Heart right ventricle (tissue), 16 donors: ENCODE data around the gene RBSN. TPM values are rescaled to one million over a fixed set of nuclear protein-coding genes. Genes with fewer than 3 reads are reported as not detected.

Experiments
- ATAC-seq, 8 donors: fragments of 200-7000 bp; cut with Tn5 transposase; one replicate each; pipeline ENCODE4 v1.9.1; 2020; ENCODE audit warnings: mild to moderate bottlenecking in 8 of 8, moderate library complexity in 8 of 8, moderate number of reproducible peaks in 1 of 8
- DNase-seq, 2 donors: peaks; one replicate each; pipeline ENCODE4 v3.0.0-alpha.2; 2020
- H3K27ac ChIP-seq, 10 donors: fragments of 200-600 bp; sonication (generic) in 2 of 10; one replicate each; pipeline versions ENCODE4 v1.5.0 to v1.8.0; 2020 to 2022; ENCODE audit warnings: mild to moderate bottlenecking in 3 of 10
- H3K27me3 ChIP-seq, 7 donors: fragments of 200-600 bp; one replicate each; pipeline ENCODE4 v1.8.0; 2021 to 2022; ENCODE audit warnings: mild to moderate bottlenecking in 2 of 7
- H3K36me3 ChIP-seq, 9 donors: fragments of 200-600 bp; sonication (generic) in 1 of 9; one replicate each; pipeline versions ENCODE4 v1.5.0 to v1.8.0; 2020 to 2022; ENCODE audit warnings: mild to moderate bottlenecking in 2 of 9
- H3K4me1 ChIP-seq, 9 donors: fragments of 200-600 bp; sonication (generic) in 1 of 9; one replicate each; pipeline versions ENCODE4 v1.5.0 to v1.8.0; 2020 to 2022; ENCODE audit warnings: mild to moderate bottlenecking in 4 of 9
- H3K4me3 ChIP-seq, 10 donors: fragments of 200-600 bp; sonication (generic) in 2 of 10; one replicate each; pipeline versions ENCODE4 v1.5.0 to v1.8.0; 2020 to 2022; ENCODE audit warnings: mild to moderate bottlenecking in 7 of 10, moderate library complexity in 2 of 10
- H3K9me3 ChIP-seq, 11 donors: fragments of 200-600 bp in 10 of 11; sonication (generic) in 2 of 11; one replicate each; pipeline versions ENCODE4 v1.5.0 to v1.8.0; 2013 to 2022; ENCODE audit warnings: mild to moderate bottlenecking in 2 of 11, control low read depth in 1 of 11, moderate library complexity in 1 of 11
- CTCF ChIP-seq, 9 donors: fragments of 200-600 bp; sonication (generic) in 2 of 9; IDR thresholded peaks; one replicate each; pipeline versions ENCODE4 v1.5.0 to v1.8.0; 2021 to 2022; ENCODE audit warnings: antibody characterized with exemption in 9 of 9, mild to moderate bottlenecking in 5 of 9, moderate library complexity in 1 of 9
- WGBS, 2 donors: extraction: QIAGEN DNeasy Blood & Tissue Kit; methylation state at CpG; one replicate each; pipeline ENCODE4 v1.1.7; 2013; ENCODE audit warnings: inconsistent platforms in 1 of 2; 5-methylcytosine and 5-hydroxymethylcytosine counted together
- intact Hi-C, 10 donors: fragments of 100-400 bp; cut with DNase I; formaldehyde crosslinking; loops; one replicate each; pipeline versions ENCODE4 v1.11.1 to v1.14.2; 2022
- polyA plus RNA-seq, 2 donors: library from polyadenylated mRNA; stranded (reverse); fragments of 200-250 nt; gene quantifications; one replicate each; pipeline ENCODE4 v1.2.3, GENCODE V29; 2013
- total RNA-seq, 10 donors: library from RNA; stranded (reverse); fragmentation: NEBNext Ultra II Directional in 3 of 10; extraction: Animal tissue kit (Norgen Biotek cat#: 25700) in 3 of 10; gene quantifications; one replicate each; pipeline versions ENCODE4 v1.2.1 to v1.2.4, GENCODE V29; 2021 to 2023
- donor health status: Arrhythmogenic right ventricular cardiomyopathy.
- donor health status: ischemic (EF 13 %, LVEDD 7.1; RV severe dilation, severe dysfunction).
- donor health status: healthy with polysubstance abuse.
- donor health status: DM: no; HTN: yes; CAD: no.
- donor health status: DM: no; HTN: no; CAD: no.
- donor health status: ischemic (EF 25% LVEDD 6.9; RV normal size, moderate dysfunction).
- donor health status: ischemic (EF 25% LVEDD 5.7; RV mildly dilated, moderate dysfunction).
- donor health status: healthy.
- donor health status: DM: yes; HTN: yes; CAD: no.
- donor health status: Ischemic cardiomyopathy.
- donor health status: ischemic (EF 35%, LVEDD 5.7; RV mildly dilated, moderate dysfunction).
- donor health status: nonischemic (EF 11% LVEDD 7.7; RV severe dilation, severe dysfunction).
- donor health status: DM: yes; HTN: yes; CAD: no.
- donor health status: PGD.
- donor health status: ischemic (EF 29% LVEDD 5.4; RV normal size, mild dysfunction).
- donor health status: nonischemic (EF 23%, LVEDD 6.1; RV moderate dilation, normal function).

RBSN gene
- total and polyA plus RNA-seq, 12 donors = 5.5 to 23.8 (median 20.6) TPM

GRCh38 chr3:15122398-15122797 is 23.4 kb upstream of the RBSN start:
- Histone ChIP-seq H3K27me3 (peaks cover 0 to 15% (median 11%) of the 10 kb centered on the region in 7 donors), H3K27ac (no peak overlapping the region), H3K36me3 (no peaks in the 10 kb centered on the region), H3K4me3 (no peak overlapping the region), H3K9me3 (no peaks in the 10 kb centered on the region), H3K4me1 (peaks cover 0 to 6% (median 0%) of the 10 kb centered on the region in 9 donors)
- DNase-seq (no peak), ATAC-seq (no peak)
- TF ChIP-seq CTCF (IDR thresholded peaks at IDR 0.05) = no peak
- 94 to 95% methylated on average over 4 of the region's 4 CpGs for WGBS, 2 donors
- intact Hi-C loops = loop anchor here in 1 of 10 donors (10.0 kb wide), 1 partner anchor 52 kb away; no protein-coding TSS in a partner anchor

- WGBS, 2 donors = 70 to 73% methylated on average over 3 of the region's 3 CpGs
- Histone ChIP-seq H3K27me3 (peaks cover 0 to 15% (median 11%) of the 10 kb centered on the region in 7 donors), H3K27ac (no peak overlapping the region), H3K36me3 (no peaks in the 10 kb centered on the region), H3K4me3 (no peak overlapping the region), H3K9me3 (no peaks in the 10 kb centered on the region), H3K4me1 (peaks cover 0 to 6% (median 0%) of the 10 kb centered on the region in 9 donors)
- no peak for TF ChIP-seq CTCF (IDR thresholded peaks at IDR 0.05)
- intact Hi-C loops = loop anchor here in 1 of 10 donors (10.0 kb wide), 1 partner anchor 53 kb away; no protein-coding TSS in a partner anchor
- ATAC-seq (no peak), DNase-seq (no peak)
Observed at GRCh38 chr3:15121936-15122335, 23.0 kb upstream of the RBSN start.

- peaks cover 0 to 6% (median 0%) of the 10 kb centered on the region in 11 donors for H3K9me3 ChIP-seq
- no peak overlapping the region for H3K27ac ChIP-seq
- ATAC-seq (no peak), DNase-seq (no peak)
- no peaks in the 10 kb centered on the region for H3K36me3 ChIP-seq
- peaks cover 0 to 15% (median 11%) of the 10 kb centered on the region in 7 donors for H3K27me3 ChIP-seq
- no peak overlapping the region for H3K4me3 ChIP-seq
- peaks cover 0 to 6% (median 0%) of the 10 kb centered on the region in 9 donors for H3K4me1 ChIP-seq
- intact Hi-C loops = loop anchor here in 1 of 10 donors (10.0 kb wide), 1 partner anchor 54 kb away; no protein-coding TSS in a partner anchor
- TF ChIP-seq CTCF (IDR thresholded peaks at IDR 0.05) = no peak
- WGBS, 2 donors = 24 to 29% methylated on average over 2 of the region's 2 CpGs
Observed at GRCh38 chr3:15120986-15121385, 22.0 kb upstream of the RBSN start.

- H3K4me3 ChIP-seq = no peak overlapping the region
- no peak for TF ChIP-seq CTCF (IDR thresholded peaks at IDR 0.05)
- 74 to 83% methylated on average over 3 of the region's 3 CpGs for WGBS, 2 donors
- peaks cover 0 to 6% (median 0%) of the 10 kb centered on the region in 9 donors for H3K4me1 ChIP-seq
- H3K9me3 ChIP-seq = peaks cover 0 to 9% (median 0%) of the 10 kb centered on the region in 11 donors
- intact Hi-C loops = loop anchor here in 3 of 10 donors (10.0 kb wide), 4 partner anchors 58 to 438 kb away; partner anchors contain the start of gene CAPN7 (in 1 of the 3)
- ATAC-seq = no peak
- H3K27me3 ChIP-seq = peaks cover 0 to 15% (median 11%) of the 10 kb centered on the region in 7 donors
- H3K36me3 ChIP-seq = no peaks in the 10 kb centered on the region
- no peak for DNase-seq
- no peak overlapping the region for H3K27ac ChIP-seq
Observed at GRCh38 chr3:15117011-15117410, 18.1 kb upstream of the RBSN start.
